GM12892 (cell line): ENCODE data around the gene MTX1.
A peak's percentile ranks its signal among the peaks of the same experiment; 100 is the strongest.

Source experiments
- POLR2AphosphoS5 ChIP-seq: IDR thresholded peaks from 2 replicates; pipeline ENCODE4 v1.6.1; 2011; ENCODE audit warnings: low read depth, low read length, control low read depth
- TAF1 ChIP-seq: IDR thresholded peaks from 2 replicates; pipeline ENCODE4 v1.6.1; 2011; ENCODE audit warnings: low read depth, mild to moderate bottlenecking, control low read depth, low read length, borderline replicate concordance

GRCh38 chr1:155244368-155245162, 36.1 kb downstream of the MTX1 start:
- TF ChIP-seq TAF1 (peak; percentile 37; the same call in 1 of the 2 replicates), POLR2AphosphoS5 (peak; percentile 93)
